Small intestine (tissue), 7 donors: ENCODE results near the gene GDNF. TPM values are rescaled to one million over a fixed set of nuclear protein-coding genes. Genes with fewer than 3 reads are reported as not detected.

Source experiments
- DNase-seq, 2 donors: peaks; one replicate each; pipeline versions ENCODE4 v3.0.0 to v3.0.0-alpha.2; 2013
- FAIRE-seq: peaks from 2 replicates; lab custom pipeline; 2012; peaks lifted over from hg19 to GRCh38; lab: Jason Lieb, UNC
- H3K27ac ChIP-seq, 3 donors: one replicate each; pipeline ENCODE4 v1.5.1; 2013; ENCODE audit warnings: low read length in 2 of 3, mild to moderate bottlenecking in 2 of 3, control low read depth in 1 of 3, inconsistent platforms in 1 of 3, low read depth in 1 of 3, moderate library complexity in 1 of 3
- H3K27me3 ChIP-seq, 3 donors: one replicate each; pipeline ENCODE4 v1.6.1; 2013; ENCODE audit warnings: low read length in 3 of 3, inconsistent platforms in 1 of 3; ENCODE audit not compliant: control insufficient read depth in 3 of 3, insufficient read depth in 3 of 3
- H3K36me3 ChIP-seq, 3 donors: one replicate each; pipeline ENCODE4 v1.6.1; 2013; ENCODE audit warnings: low read length in 3 of 3, inconsistent platforms in 1 of 3, low read depth in 1 of 3, mild to moderate bottlenecking in 1 of 3, moderate library complexity in 1 of 3; ENCODE audit not compliant: control insufficient read depth in 3 of 3, insufficient read depth in 2 of 3
- H3K4me1 ChIP-seq, 3 donors: one replicate each; pipeline ENCODE4 v1.6.1; 2013; ENCODE audit warnings: low read length in 2 of 3, inconsistent platforms in 1 of 3, low read depth in 1 of 3, mild to moderate bottlenecking in 1 of 3, moderate library complexity in 1 of 3; ENCODE audit not compliant: control insufficient read depth in 3 of 3, insufficient read depth in 2 of 3
- H3K4me3 ChIP-seq, 3 donors: one replicate each; pipeline ENCODE4 v1.5.1; 2013; ENCODE audit warnings: low read length in 3 of 3, control low read depth in 1 of 3, inconsistent platforms in 1 of 3, low read depth in 1 of 3, mild to moderate bottlenecking in 1 of 3, moderate library complexity in 1 of 3
- H3K9me3 ChIP-seq, 2 donors: one replicate each; pipeline ENCODE4 v1.6.1; 2013; ENCODE audit warnings: low read depth in 1 of 2, low read length in 1 of 2; ENCODE audit not compliant: control insufficient read depth in 2 of 2, insufficient read depth in 1 of 2
- WGBS, 3 donors: extraction: QIAGEN DNeasy Blood & Tissue Kit; methylation state at CpG; one replicate each; pipeline ENCODE4 v1.1.7; 2013; 5-methylcytosine and 5-hydroxymethylcytosine counted together
- polyA plus RNA-seq, 4 donors: library from polyadenylated mRNA; stranded (reverse) in 3 of 4; unstranded in 1 of 4; fragments of 200-250 nt in 3 of 4; fragments of 120-200 nt in 1 of 4; gene quantifications; one replicate each; pipeline versions ENCODE4 v1.2.1 to v1.2.3, GENCODE V29; 2013
- donor health status: healthy with polysubstance abuse.
- donor health status: control.
- donor health status: control.
- donor health status: Bipolar disorder and iron deficiency.
- donor health status: healthy.

Gene GDNF
- polyA plus RNA-seq, 4 donors: 0.46 to 2.3 TPM; not detected in 2

DNA sequence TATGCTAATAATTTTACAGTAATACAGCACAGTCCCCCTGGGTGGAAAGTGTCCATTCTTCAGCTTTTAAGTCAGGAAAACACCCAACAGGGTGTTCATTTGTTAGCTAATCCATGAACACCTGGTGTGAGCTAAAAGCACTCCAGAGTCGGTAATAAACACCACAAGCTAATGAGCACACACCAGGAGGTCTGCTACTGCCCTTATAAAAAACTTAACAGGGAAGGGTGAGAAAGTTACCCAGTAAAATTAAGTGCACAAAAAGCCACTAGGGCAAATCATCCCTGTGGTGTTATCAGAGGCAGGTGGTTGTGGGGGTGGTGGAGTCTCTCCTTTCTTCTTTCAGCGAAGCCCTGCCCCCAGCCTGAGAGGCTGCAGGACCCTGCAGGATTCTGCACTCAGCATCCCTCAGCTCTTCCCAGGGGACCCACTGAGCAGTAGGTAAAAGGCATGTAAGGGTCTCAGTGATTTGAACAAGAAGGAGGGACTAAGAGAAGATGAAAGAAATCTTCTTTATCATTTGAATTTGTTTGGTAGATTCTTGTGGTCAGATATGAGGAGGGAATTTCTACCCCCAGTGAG lies 14.4 kb downstream of the GDNF start:
- DNase-seq: no peak
- Histone ChIP-seq H3K27ac (no peak overlapping the region), H3K9me3 (no peaks in the 10 kb centered on the region), H3K4me3 (no peak overlapping the region), H3K36me3 (peaks cover 0 to 4% (median 0%) of the 10 kb centered on the region in 3 donors), H3K27me3 (peaks cover 0 to 21% (median 2%) of the 10 kb centered on the region in 3 donors), H3K4me1 (no peaks in the 10 kb centered on the region)
- 10 to 41% (median 29%) methylated on average over 2 of the region's 2 CpGs for WGBS, 3 donors
- FAIRE-seq: no peak

DNA sequence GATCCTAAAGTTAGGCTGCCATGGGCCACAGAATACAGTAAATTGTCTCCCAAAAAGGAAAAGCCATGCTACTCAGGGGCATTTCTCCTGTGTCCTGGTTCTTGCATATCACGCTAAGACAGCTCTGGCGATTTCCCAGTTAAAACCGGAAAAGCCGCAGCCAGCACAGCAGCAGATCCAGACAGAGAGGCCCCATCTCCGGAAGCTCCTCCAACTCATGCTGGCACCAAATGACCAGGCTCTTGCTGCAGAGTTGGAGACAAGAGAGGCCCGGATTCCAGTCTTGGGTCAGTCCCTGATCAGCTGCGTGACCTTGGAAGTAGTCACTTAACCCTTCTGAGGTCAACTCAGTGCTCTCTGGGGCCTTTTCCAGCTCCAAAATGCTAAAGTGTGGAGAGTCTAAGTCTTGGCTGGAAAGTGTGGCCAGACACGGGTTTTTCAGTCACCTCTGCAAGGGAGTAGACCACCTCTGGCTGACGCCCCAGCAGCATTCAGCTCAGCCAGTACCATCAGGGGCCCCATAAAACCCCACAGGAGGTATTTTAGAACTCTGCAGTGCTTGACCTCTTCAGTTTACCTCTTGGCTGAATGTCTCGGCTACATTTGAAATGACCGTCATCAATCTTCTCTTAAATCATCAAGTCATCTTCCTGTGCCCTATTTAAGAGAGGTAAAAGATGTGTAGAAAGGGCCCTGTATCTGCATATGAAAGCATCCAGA lies 16.2 kb downstream of the GDNF start:
- Histone ChIP-seq H3K27ac (no peak overlapping the region), H3K36me3 (peaks cover 0 to 7% (median 0%) of the 10 kb centered on the region in 3 donors), H3K9me3 (no peaks in the 10 kb centered on the region), H3K27me3 (peaks cover 0 to 14% (median 0%) of the 10 kb centered on the region in 3 donors), H3K4me3 (no peak overlapping the region), H3K4me1 (no peaks in the 10 kb centered on the region)
- WGBS, 3 donors: 76 to 83% (median 77%) methylated on average over 11 of the region's 11 CpGs
- DNase-seq (no peak), FAIRE-seq (no peak)

DNA sequence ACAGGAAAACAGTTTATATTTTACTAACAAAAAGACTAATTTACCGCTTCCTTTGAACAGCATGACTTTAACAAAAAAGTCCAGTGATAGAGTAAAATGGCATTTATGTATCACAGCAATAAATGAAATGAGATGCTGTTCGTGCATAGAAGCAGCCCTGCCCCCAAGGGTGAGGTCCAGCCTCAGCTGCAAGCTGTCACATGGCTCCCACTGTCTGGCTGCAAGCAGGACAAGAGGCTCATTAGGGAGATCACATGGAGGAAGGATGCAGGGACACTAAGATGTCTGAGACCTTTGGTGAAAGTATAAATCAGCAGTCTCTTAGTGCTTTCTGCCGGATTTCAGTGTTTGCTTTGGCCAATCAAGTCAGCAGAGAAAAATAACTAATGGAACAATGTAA lies 23.0 kb downstream of the GDNF start:
- Histone ChIP-seq H3K27me3 (peaks cover 0 to 7% (median 0%) of the 10 kb centered on the region in 3 donors), H3K4me1 (no peaks in the 10 kb centered on the region), H3K27ac (no peak overlapping the region), H3K36me3 (peaks cover 0 to 12% (median 0%) of the 10 kb centered on the region in 3 donors), H3K4me3 (no peak overlapping the region), H3K9me3 (no peaks in the 10 kb centered on the region)
- FAIRE-seq (no peak), DNase-seq (peak in 1 of 2 donors; percentile 8)
- WGBS, 3 donors: 45 to 56% (median 45%) methylated on average over 3 of the region's 3 CpGs

DNA sequence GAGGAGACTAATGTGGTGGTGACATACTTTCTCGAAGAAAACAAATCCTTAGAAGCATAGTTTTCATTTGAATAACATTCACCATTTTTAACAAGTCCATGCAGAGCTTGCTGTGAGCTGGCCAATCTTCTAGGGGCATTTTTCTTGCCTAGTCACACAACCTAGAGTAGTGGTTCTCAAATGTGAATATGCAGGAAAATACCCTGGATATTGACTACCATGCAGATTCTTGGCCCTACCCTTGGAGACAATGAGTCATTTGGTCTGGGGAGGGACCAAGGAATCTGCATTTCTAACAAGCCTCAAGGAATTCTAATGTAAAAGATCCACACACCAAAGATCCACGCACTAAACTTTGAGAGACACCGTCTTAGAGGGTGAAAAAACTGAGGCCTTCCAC lies 23.5 kb downstream of the GDNF start:
- Histone ChIP-seq H3K4me3 (no peak overlapping the region), H3K4me1 (no peaks in the 10 kb centered on the region), H3K27me3 (peaks cover 0 to 7% (median 0%) of the 10 kb centered on the region in 3 donors), H3K27ac (no peak overlapping the region), H3K36me3 (peaks cover 0 to 12% (median 0%) of the 10 kb centered on the region in 3 donors), H3K9me3 (no peaks in the 10 kb centered on the region)
- FAIRE-seq: no peak
- 84 to 87% (median 86%) methylated on average over 3 of the region's 3 CpGs for WGBS, 3 donors
- no peak for DNase-seq

- peaks cover 0 to 12% (median 0%) of the 10 kb centered on the region in 3 donors for H3K36me3 ChIP-seq
- H3K4me1 ChIP-seq: no peaks in the 10 kb centered on the region
- no peaks in the 10 kb centered on the region for H3K9me3 ChIP-seq
- FAIRE-seq: no peak
- no peak for DNase-seq
- WGBS, 3 donors: 75 to 77% (median 77%) methylated on average over 7 of the region's 7 CpGs
- H3K27ac ChIP-seq: no peak overlapping the region
- no peak overlapping the region for H3K4me3 ChIP-seq
- H3K27me3 ChIP-seq: peaks cover 0 to 3% (median 0%) of the 10 kb centered on the region in 3 donors
Measured at GRCh38 chr5:37815913-37816312, 23.9 kb downstream of the GDNF start.

DNA sequence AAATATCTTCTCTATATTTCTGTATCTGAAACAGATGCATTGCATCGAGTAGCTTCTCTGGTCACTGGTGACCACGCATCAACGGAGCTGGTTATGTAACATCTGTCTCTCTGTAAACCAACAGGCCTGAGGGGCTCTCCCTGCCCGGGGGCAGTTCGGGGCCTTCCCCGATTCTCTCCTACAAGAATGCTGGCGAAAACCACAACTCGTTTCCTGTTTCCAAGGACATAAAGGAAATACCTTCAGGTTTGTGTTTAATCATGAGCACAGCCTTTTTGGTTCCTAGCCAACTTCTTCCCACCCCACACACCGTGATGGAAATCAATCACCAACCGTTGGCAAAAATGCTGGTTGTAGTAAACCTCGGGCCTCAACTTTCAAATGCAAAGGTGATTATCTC lies 25.1 kb downstream of the GDNF start:
- H3K27ac ChIP-seq: no peak overlapping the region
- H3K4me1 ChIP-seq: no peaks in the 10 kb centered on the region
- peaks cover 0 to 3% (median 0%) of the 10 kb centered on the region in 3 donors for H3K27me3 ChIP-seq
- no peaks in the 10 kb centered on the region for H3K9me3 ChIP-seq
- H3K4me3 ChIP-seq: no peak overlapping the region
- H3K36me3 ChIP-seq: peaks cover 0 to 12% (median 0%) of the 10 kb centered on the region in 3 donors
- DNase-seq (no peak), FAIRE-seq (no peak)
- WGBS, 3 donors: 56 to 77% (median 66%) methylated on average over 11 of the region's 11 CpGs

DNA sequence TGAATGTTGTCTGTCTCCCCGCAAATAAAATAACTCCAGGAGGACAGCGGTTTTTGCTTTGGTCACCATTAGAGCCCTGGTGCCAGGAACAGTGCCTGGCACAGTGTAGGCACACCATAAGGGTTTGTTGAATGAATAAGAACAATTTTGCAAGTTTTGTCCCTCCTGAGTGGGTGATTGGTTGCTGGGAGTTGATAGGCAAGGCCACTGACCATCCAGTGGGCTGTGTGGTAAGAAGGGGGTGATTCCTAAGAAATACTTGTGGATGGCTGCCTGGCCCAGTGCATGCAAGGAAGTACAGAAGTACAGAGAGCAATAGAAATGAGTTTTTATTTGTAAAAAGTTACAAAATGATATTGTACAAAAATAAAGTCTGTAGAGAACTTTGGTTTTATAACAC lies 27.5 kb downstream of the GDNF start:
- Histone ChIP-seq H3K4me3 (no peak overlapping the region), H3K27me3 (peaks cover 0 to 3% (median 0%) of the 10 kb centered on the region in 3 donors), H3K36me3 (peaks cover 0 to 9% (median 0%) of the 10 kb centered on the region in 3 donors), H3K27ac (no peak overlapping the region), H3K9me3 (no peaks in the 10 kb centered on the region), H3K4me1 (no peaks in the 10 kb centered on the region)
- DNase-seq: no peak
- FAIRE-seq: no peak
- 96 to 99% (median 97%) methylated on average over 2 of the region's 2 CpGs for WGBS, 3 donors

GRCh38 chr5:37811866-37812265 lies 28.0 kb downstream of the GDNF start:
- Histone ChIP-seq H3K36me3 (peaks cover 0 to 9% (median 0%) of the 10 kb centered on the region in 3 donors), H3K4me1 (no peaks in the 10 kb centered on the region), H3K9me3 (no peaks in the 10 kb centered on the region), H3K27ac (no peak overlapping the region), H3K4me3 (no peak overlapping the region), H3K27me3 (peaks cover 0 to 3% (median 0%) of the 10 kb centered on the region in 3 donors)
- FAIRE-seq (no peak), DNase-seq (no peak)
- WGBS, 3 donors: 80 to 87% (median 85%) methylated on average over 10 of the region's 10 CpGs
